Inflammatory macrophage treated with lipopolysaccharide for 1 hour (primary cell): ENCODE measurements around the gene NDUFV3.
A peak's percentile ranks its signal among the peaks of the same experiment; 100 is the strongest.
"Not testable (repeated sequence)": the region's sequence is repeated elsewhere in the genome, so short reads cannot be mapped to it uniquely, and the experiment has no call there.

Experiments used
- DNase-seq, 2 donors: peaks; one replicate each; pipeline ENCODE4 v3.0.0-alpha.2; 2020 to 2022

NDUFV3 gene

GRCh38 chr21:42892931-42893755 is at the start of gene NDUFV3:
NDUFV3 (plus strand) TSS chr21:42893309; CDS start chr21:42893334, 25 bp downstream.
- peak; percentile 99 to 100 for DNase-seq

DNA sequence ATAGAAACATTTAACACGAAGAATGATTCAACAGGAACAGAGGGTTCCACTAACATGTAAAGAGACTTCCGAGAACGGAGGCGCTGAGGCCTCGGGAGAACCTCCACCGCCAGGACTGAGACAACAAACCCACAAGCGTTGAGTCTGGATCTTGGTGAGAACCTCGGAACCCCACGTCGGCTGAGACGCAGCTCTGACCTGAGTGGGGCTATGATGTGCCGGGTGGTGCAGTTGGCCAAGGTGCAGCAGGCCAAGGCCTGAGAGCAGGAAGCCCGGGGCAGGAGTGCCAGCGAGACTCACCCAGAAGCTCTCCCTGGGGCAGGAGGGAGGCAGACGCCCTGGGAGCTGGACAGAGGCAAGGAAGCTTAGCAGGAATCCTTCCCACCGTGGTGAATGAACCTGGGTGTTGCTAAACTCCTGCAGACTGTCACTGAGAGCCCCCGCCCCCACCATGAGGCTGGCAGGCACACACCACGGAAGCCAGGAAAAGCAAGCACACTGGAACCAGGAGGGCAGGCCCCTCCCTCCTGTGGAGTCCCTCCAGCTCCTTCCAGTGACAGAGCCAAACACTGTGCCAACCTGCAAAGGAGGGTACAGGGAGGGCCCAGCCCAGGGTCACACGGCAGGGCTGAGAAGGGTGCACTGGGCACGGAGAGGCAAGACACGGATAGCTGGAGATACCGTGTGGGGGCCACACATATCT is 48.5 kb upstream of the NDUFV3 start:
- DNase-seq = no peak

GRCh38 chr21:42845296-42845965 is 47.7 kb upstream of the NDUFV3 start:
- DNase-seq = no peak

- DNase-seq = no peak
These were observed 46.9 kb upstream of the NDUFV3 start for GRCh38 chr21:42846221-42846620.

- DNase-seq = no peak
These were observed 45.9 kb upstream of the NDUFV3 start for GRCh38 chr21:42847051-42847707.

DNA sequence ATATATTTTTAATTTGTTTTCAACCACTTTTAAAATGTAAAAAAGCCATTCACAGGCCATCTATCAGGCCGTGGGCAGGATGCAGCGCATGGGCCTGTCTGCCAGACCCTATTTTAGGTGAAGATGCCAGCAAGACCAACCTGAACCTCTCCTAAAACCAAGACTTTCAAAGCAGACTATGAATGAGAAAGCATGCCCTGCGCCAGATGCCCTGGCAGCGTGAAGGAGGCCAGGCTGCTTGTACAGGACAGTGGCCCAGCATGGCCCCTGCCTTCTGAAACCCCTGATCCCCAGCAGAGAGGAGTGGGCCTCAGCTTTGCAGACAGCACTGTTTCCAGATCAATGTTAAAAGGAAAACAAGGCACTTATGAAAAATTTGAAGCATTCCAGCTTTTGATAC is 45.4 kb upstream of the NDUFV3 start:
- no peak for DNase-seq

DNA sequence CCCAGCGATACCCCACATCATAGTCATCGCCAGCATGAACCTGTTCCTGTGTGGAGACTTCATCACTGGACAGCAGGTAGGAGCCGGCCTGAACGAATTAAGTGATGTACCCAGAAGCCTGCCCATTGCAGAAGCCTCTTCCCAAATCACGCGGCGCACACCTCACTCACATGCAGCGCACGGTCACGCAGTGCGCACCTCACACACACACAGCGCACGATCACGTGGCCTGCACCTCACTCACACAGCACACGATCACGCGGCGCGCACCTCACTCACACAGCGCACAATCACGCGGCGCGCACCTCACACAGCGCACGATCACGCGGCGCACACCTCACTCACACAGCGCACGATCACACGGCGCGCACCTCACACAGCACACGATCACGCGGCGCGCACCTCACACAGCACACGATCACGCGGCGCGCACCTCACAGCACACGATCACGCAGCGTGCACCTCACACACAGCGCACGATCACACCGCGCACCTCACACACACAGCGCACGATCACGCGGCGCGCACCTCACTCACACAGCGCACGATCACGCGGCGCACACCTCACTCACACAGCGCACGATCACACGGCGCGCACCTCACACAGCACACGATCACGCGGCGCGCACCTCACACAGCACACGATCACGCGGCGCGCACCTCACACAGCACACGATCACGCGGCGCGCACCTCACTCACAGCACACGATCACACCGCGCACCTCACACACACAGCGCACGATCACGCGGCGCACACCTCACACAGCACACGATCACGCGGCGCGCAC is 44.8 kb upstream of the NDUFV3 start:
- not testable (repeated sequence) for DNase-seq

DNA sequence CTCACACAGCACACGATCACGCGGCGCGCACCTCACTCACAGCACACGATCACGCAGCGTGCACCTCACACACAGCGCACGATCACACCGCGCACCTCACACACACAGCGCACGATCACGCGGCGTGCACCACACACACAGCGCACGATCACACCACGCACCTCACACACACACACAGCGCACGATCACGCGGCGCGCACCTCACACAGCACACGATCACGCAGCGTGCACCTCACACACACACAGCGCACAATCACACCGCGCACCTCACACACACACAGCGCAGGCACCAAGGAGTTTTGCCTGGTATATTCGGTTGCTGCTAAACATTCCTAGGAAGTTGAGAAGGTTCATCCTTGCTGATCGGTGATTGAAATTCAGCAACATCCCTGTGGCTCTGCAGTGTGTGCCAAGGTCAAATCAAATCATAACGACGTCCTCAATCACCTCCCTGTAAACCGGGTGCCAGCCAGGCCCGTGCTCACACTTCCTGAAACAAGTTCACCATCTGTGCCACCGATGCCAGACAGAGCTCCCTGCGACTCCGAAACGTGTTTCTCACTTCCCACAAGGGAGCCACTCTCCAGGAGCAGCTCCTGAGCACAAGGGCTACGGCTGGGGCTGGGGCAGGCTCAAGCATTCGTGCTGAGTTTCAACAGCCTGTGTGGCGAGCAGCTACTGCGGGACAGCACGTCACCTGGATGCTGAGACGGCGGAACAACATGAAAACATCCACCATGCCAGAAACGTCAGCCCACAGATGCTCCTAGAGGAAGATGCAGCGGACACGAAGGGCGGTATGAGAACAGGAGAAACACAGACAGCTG is 44.0 kb upstream of the NDUFV3 start:
- no peak for DNase-seq

- DNase-seq = no peak
These were observed 43.2 kb upstream of the NDUFV3 start for GRCh38 chr21:42849759-42850412.

- DNase-seq = no peak
These were observed 42.6 kb upstream of the NDUFV3 start for GRCh38 chr21:42850463-42850862.

GRCh38 chr21:42850866-42851391 is 42.2 kb upstream of the NDUFV3 start:
- DNase-seq = peak; percentile 8 to 17

GRCh38 chr21:42851812-42852665 is 41.1 kb upstream of the NDUFV3 start:
- DNase-seq = no peak

- DNase-seq = no peak
These were observed 40.1 kb upstream of the NDUFV3 start for GRCh38 chr21:42852925-42853570.

DNA sequence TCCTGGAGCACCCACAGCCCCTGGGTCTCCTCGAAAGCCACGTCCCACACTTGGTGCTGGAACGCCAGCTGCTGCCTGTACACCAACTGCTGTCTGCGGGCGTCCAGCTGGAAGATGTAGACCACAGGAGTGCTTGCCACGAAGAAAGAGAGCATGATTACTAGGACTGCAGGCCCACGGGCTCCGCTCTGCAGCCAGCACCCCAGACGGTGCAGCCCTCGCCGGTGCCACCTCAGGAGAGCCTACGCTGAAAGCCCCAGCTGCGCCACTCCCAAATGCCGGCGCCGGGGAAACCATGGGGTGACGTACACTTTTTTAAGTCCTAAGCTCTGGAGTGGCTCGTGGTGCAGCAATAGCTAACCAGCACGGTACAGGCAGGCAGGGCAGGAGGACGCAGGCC is 39.5 kb upstream of the NDUFV3 start:
- no peak for DNase-seq

GRCh38 chr21:42854246-42855010 is 38.7 kb upstream of the NDUFV3 start:
- DNase-seq = no peak

DNA sequence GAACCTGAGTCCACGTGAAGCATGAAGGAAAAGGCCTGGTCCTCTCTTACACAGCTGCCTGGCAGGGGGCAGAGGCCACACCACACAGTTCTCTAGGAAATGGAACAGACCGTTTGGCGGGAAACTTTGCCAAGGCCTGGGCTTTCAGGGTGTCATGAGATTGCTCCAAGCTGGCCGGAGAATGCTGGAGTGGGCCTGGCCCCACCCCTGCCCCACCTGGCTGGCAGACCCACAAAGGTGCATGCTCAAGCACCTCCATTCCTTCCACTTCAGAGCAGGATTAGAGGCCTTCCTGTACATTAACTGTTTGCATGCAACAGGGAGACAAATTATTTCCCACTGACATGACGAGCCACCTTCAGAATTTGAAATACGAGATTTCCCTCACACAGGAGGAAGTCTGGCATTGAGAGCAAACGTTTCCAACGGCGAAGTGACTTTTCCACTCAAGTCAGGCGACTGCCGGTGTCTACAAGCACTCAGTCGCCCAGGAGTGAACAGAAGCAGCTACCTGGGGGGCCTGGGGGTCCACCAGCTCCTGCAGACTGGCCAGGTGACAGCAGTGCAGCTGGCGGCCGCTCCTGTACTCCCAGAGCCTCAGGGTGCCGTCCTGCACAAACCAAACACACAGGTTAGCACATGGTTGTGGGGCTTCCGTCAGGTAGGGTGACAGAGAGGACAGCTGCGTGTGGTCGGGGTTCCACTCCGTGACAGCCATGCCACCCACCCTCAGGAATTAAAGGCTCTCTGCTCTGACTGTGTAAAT is 37.8 kb upstream of the NDUFV3 start:
- DNase-seq = no peak

DNA sequence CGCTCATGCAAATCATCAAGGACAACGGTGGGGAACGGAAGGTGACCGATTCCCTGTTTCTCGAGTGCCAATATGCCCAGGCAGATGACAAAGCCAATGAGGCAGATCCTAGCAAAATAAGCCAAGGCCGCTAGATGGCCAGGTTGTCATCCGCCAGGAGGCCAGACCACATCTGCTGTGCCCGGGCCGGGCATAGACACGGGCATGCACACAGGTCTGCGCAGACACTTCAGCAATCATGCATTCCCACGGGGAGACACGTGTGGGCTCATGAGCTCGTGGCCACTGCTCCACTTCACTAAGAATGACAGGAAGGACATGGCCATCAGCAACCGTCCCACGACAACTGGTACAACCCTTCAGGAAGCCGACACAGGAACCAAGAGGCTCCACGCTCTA is 37.2 kb upstream of the NDUFV3 start:
- no peak for DNase-seq
